Prostate gland (tissue), 2 donors: ENCODE results near the gene TRAF3.

Experiments
- POLR2A ChIP-seq: fragments of 450-650 bp; IDR thresholded peaks from one replicate; pipeline ENCODE4 v1.6.1; 2016; ENCODE audit warnings: antibody characterized with exemption, mild to moderate bottlenecking
- POLR2AphosphoS5 ChIP-seq: sonication (generic); formaldehyde crosslinking; IDR thresholded peaks from one replicate; pipeline ENCODE4 v1.6.1; 2017; ENCODE audit warnings: antibody characterized with exemption
- TF ChIP-seq, protein P1 (sequence below), 4 experiments: fragments of 200-600 bp in 2 of 4; fragments of 450-650 bp in 2 of 4; sonication (generic) in 2 of 4; IDR thresholded peaks; 1 replicate in 3 of 4; 2 replicates in 1 of 4; pipeline ENCODE4 v1.5.1; 2016 to 2019; ENCODE audit warnings: antibody characterized with exemption in 4 of 4, mild to moderate bottlenecking in 2 of 4, moderate library complexity in 2 of 4

- TF ChIP-seq POLR2A (no peak), POLR2AphosphoS5 (no peak)
- TF ChIP-seq, protein P1, sequence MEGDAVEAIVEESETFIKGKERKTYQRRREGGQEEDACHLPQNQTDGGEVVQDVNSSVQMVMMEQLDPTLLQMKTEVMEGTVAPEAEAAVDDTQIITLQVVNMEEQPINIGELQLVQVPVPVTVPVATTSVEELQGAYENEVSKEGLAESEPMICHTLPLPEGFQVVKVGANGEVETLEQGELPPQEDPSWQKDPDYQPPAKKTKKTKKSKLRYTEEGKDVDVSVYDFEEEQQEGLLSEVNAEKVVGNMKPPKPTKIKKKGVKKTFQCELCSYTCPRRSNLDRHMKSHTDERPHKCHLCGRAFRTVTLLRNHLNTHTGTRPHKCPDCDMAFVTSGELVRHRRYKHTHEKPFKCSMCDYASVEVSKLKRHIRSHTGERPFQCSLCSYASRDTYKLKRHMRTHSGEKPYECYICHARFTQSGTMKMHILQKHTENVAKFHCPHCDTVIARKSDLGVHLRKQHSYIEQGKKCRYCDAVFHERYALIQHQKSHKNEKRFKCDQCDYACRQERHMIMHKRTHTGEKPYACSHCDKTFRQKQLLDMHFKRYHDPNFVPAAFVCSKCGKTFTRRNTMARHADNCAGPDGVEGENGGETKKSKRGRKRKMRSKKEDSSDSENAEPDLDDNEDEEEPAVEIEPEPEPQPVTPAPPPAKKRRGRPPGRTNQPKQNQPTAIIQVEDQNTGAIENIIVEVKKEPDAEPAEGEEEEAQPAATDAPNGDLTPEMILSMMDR (IDR thresholded peaks at IDR 0.05), result no peak
Observed at GRCh38 chr14:102769049-102769327, 8.3 kb upstream of the TRAF3 start.
